ENCODE measurements around the gene P2RX4.

DNA sequence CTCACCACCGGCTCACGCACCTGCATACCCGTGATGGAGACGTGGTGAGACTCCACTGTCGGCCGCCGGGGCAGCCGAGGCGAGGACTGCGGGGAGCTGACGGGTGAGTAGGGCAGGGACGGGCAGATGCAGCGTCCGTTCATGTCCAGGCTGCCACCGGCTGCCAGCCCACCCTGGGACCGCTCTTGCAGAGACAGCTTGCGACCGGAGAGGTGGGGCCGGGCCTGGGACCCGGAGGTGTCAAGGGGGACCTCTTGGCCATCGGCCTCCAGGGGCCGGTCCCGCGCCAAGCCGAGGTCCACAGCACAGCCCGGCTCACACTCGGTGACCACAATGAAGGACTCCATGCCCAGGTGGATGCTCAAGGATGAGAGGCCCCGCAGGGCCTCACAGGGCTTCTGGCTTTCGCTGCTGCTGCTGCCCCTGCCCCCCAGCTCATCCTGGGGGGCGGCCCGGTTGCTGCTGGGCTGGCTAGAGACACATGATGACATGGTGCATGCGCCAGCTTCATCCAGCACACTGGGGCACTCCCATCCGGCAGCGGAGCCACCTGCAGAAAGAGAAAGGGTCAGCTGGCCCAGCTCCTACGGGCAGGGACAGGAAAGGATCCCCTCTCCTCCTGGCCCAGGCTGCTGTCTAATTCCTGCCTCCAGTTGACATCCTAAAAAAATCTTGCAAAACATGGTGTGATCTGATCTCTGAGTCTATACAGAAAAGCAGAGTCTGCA, 64.3 kb downstream of the P2RX4 start:
- TF ChIP-seq, protein P1, sequence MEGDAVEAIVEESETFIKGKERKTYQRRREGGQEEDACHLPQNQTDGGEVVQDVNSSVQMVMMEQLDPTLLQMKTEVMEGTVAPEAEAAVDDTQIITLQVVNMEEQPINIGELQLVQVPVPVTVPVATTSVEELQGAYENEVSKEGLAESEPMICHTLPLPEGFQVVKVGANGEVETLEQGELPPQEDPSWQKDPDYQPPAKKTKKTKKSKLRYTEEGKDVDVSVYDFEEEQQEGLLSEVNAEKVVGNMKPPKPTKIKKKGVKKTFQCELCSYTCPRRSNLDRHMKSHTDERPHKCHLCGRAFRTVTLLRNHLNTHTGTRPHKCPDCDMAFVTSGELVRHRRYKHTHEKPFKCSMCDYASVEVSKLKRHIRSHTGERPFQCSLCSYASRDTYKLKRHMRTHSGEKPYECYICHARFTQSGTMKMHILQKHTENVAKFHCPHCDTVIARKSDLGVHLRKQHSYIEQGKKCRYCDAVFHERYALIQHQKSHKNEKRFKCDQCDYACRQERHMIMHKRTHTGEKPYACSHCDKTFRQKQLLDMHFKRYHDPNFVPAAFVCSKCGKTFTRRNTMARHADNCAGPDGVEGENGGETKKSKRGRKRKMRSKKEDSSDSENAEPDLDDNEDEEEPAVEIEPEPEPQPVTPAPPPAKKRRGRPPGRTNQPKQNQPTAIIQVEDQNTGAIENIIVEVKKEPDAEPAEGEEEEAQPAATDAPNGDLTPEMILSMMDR (IDR thresholded peaks at IDR 0.05; ENCODE audit: low read length) = no peak
- TF ChIP-seq EZH2 (optimal IDR thresholded peaks at IDR 0.05; ENCODE audit: low read depth, low read length) (no peak), EZH2phosphoT487 (IDR thresholded peaks at IDR 0.05; ENCODE audit: low read length) (no peak)
